K562 (cell line): ENCODE measurements around the gene NUSAP1. TPM values are rescaled to one million over a fixed set of nuclear protein-coding genes. Genes with fewer than 3 reads are reported as not detected.
A peak's percentile ranks its signal among the peaks of the same experiment; 100 is the strongest.

Source experiments
- FOXJ3 ChIP-seq: sonication (generic); formaldehyde crosslinking; IDR thresholded peaks from 2 replicates; pipeline ENCODE4 v1.4.0; 2020; ENCODE audit warnings: mild to moderate bottlenecking, missing genetic modification reagents
- POLR2AphosphoS2 ChIP-seq: IDR thresholded peaks from 2 replicates; pipeline ENCODE4 v1.6.1; 2012; ENCODE audit warnings: low read length, improper control_type of control experiment
- SRSF1 ChIP-seq: fragments of 200-400 bp; formaldehyde crosslinking; IDR thresholded peaks from 2 replicates; pipeline ENCODE4 v1.6.1; 2017; ENCODE audit warnings: mild to moderate bottlenecking, low read depth, low read length, moderate library complexity
- TEAD1 ChIP-seq, 2 experiments: fragments of 450-650 bp in 1 of 2; sonication (generic) in 1 of 2; formaldehyde crosslinking; IDR thresholded peaks; 2 replicates each; pipeline versions ENCODE4 v1.4.0 to v1.8.0; 2020 to 2022; ENCODE audit warnings: mild to moderate bottlenecking in 2 of 2, missing genetic modification reagents in 1 of 2
- ZNF444 ChIP-seq: fragments of 250-450 bp; sonication (Bioruptor Pico); IDR thresholded peaks from 2 replicates; pipeline ENCODE4 v1.4.0; 2020; ENCODE audit warnings: mild to moderate bottlenecking, moderate library complexity
- polyA plus RNA-seq, 8 experiments: library from polyadenylated mRNA; depleted of rRNA in 4 of 8; stranded (reverse) in 5 of 8; unstranded in 3 of 8; fragments of >200 nt; fragmentation: Nextera tagmentation in 2 of 8; fragmentation: Illumina TruSeq in 1 of 8; extraction: Ambion mirVana in 2 of 8; extraction: Trizol in 1 of 8; gene quantifications; 2 replicates each; pipeline versions ENCODE4 v1.2.1 to v1.2.3, GENCODE V29; 2011 to 2014; ENCODE audit warnings: inconsistent platforms in 1 of 8, missing spikeins in 1 of 8
- total RNA-seq, 7 experiments: library from RNA; depleted of rRNA in 6 of 7; stranded (reverse); fragments of >200 nt in 6 of 7; fragmentation: Illumina TruSeq in 2 of 7; extraction: Trizol in 2 of 7; gene quantifications; 2 replicates each; pipeline versions ENCODE4 v1.2.1 to v1.2.3, GENCODE V29; 2011 to 2021; ENCODE audit warnings: low replicate concordance in 1 of 7
- TF ChIP-seq, protein P1 (sequence below): sonication (generic); formaldehyde crosslinking; IDR thresholded peaks from 2 replicates; pipeline ENCODE4 v1.8.0; 2022; ENCODE audit warnings: mild to moderate bottlenecking, low read depth, missing genetic modification reagents
- TF ChIP-seq, protein P2 (sequence below), 2 experiments: fragments of 450-650 bp; conservative IDR thresholded peaks; 2 replicates each; pipeline ENCODE4 v1.6.1; 2017; ENCODE audit warnings: mild to moderate bottlenecking in 2 of 2, moderate library complexity in 2 of 2
- TF ChIP-seq, protein P3 (sequence below): fragments of 450-650 bp; IDR thresholded peaks from 2 replicates; pipeline ENCODE4 v1.6.1; 2016; ENCODE audit warnings: mild to moderate bottlenecking, moderate library complexity
- TF ChIP-seq, protein P4 (sequence below), 2 experiments: fragments of 200-800 bp in 1 of 2; sonication (Bioruptor generic) in 1 of 2; sonication (generic) in 1 of 2; formaldehyde crosslinking in 1 of 2; IDR thresholded peaks in 1 of 2; conservative IDR thresholded peaks in 1 of 2; 2 replicates each; pipeline versions ENCODE4 v1.5.0 to v1.6.1; 2016 to 2020; ENCODE audit warnings: missing compliant biosample characterization in 1 of 2, missing genetic modification characterization in 1 of 2, missing genetic modification reagents in 1 of 2

NUSAP1 gene
- total and polyA plus RNA-seq, 9 of the 15 experiments (the other 6 are each of a cell fraction or from before 2014, with no cell fraction given): 119 to 266 (median 227) TPM

GRCh38 chr15:41283653-41284426 is 48.8 kb upstream of the NUSAP1 start (continued):
- TF ChIP-seq, protein P1, sequence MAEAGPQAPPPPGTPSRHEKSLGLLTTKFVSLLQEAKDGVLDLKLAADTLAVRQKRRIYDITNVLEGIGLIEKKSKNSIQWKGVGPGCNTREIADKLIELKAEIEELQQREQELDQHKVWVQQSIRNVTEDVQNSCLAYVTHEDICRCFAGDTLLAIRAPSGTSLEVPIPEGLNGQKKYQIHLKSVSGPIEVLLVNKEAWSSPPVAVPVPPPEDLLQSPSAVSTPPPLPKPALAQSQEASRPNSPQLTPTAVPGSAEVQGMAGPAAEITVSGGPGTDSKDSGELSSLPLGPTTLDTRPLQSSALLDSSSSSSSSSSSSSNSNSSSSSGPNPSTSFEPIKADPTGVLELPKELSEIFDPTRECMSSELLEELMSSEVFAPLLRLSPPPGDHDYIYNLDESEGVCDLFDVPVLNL (CRISPR knock-in tag): peak; percentile 81
- TF ChIP-seq TEAD1 (CRISPR knock-in tag; IDR thresholded peaks at IDR 0.05) (peak in 1 of 2 experiments; percentile 26; a peak in 1 of 4 replicates), ZNF444 (CRISPR knock-in tag) (no peak), POLR2AphosphoS2 (peak; percentile 39; the same call in 1 of the 2 replicates), SRSF1 (0 out of 2 replicates have a peak, but pooled peaks have one; percentile 45), FOXJ3 (CRISPR knock-in tag) (no peak)
- TF ChIP-seq, protein P2, sequence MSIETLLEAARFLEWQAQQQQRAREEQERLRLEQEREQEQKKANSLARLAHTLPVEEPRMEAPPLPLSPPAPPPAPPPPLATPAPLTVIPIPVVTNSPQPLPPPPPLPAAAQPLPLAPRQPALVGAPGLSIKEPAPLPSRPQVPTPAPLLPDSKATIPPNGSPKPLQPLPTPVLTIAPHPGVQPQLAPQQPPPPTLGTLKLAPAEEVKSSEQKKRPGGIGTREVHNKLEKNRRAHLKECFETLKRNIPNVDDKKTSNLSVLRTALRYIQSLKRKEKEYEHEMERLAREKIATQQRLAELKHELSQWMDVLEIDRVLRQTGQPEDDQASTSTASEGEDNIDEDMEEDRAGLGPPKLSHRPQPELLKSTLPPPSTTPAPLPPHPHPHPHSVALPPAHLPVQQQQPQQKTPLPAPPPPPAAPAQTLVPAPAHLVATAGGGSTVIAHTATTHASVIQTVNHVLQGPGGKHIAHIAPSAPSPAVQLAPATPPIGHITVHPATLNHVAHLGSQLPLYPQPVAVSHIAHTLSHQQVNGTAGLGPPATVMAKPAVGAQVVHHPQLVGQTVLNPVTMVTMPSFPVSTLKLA (conservative IDR thresholded peaks at IDR 0.05): peak; percentile 80 to 81
- TF ChIP-seq, protein P3, sequence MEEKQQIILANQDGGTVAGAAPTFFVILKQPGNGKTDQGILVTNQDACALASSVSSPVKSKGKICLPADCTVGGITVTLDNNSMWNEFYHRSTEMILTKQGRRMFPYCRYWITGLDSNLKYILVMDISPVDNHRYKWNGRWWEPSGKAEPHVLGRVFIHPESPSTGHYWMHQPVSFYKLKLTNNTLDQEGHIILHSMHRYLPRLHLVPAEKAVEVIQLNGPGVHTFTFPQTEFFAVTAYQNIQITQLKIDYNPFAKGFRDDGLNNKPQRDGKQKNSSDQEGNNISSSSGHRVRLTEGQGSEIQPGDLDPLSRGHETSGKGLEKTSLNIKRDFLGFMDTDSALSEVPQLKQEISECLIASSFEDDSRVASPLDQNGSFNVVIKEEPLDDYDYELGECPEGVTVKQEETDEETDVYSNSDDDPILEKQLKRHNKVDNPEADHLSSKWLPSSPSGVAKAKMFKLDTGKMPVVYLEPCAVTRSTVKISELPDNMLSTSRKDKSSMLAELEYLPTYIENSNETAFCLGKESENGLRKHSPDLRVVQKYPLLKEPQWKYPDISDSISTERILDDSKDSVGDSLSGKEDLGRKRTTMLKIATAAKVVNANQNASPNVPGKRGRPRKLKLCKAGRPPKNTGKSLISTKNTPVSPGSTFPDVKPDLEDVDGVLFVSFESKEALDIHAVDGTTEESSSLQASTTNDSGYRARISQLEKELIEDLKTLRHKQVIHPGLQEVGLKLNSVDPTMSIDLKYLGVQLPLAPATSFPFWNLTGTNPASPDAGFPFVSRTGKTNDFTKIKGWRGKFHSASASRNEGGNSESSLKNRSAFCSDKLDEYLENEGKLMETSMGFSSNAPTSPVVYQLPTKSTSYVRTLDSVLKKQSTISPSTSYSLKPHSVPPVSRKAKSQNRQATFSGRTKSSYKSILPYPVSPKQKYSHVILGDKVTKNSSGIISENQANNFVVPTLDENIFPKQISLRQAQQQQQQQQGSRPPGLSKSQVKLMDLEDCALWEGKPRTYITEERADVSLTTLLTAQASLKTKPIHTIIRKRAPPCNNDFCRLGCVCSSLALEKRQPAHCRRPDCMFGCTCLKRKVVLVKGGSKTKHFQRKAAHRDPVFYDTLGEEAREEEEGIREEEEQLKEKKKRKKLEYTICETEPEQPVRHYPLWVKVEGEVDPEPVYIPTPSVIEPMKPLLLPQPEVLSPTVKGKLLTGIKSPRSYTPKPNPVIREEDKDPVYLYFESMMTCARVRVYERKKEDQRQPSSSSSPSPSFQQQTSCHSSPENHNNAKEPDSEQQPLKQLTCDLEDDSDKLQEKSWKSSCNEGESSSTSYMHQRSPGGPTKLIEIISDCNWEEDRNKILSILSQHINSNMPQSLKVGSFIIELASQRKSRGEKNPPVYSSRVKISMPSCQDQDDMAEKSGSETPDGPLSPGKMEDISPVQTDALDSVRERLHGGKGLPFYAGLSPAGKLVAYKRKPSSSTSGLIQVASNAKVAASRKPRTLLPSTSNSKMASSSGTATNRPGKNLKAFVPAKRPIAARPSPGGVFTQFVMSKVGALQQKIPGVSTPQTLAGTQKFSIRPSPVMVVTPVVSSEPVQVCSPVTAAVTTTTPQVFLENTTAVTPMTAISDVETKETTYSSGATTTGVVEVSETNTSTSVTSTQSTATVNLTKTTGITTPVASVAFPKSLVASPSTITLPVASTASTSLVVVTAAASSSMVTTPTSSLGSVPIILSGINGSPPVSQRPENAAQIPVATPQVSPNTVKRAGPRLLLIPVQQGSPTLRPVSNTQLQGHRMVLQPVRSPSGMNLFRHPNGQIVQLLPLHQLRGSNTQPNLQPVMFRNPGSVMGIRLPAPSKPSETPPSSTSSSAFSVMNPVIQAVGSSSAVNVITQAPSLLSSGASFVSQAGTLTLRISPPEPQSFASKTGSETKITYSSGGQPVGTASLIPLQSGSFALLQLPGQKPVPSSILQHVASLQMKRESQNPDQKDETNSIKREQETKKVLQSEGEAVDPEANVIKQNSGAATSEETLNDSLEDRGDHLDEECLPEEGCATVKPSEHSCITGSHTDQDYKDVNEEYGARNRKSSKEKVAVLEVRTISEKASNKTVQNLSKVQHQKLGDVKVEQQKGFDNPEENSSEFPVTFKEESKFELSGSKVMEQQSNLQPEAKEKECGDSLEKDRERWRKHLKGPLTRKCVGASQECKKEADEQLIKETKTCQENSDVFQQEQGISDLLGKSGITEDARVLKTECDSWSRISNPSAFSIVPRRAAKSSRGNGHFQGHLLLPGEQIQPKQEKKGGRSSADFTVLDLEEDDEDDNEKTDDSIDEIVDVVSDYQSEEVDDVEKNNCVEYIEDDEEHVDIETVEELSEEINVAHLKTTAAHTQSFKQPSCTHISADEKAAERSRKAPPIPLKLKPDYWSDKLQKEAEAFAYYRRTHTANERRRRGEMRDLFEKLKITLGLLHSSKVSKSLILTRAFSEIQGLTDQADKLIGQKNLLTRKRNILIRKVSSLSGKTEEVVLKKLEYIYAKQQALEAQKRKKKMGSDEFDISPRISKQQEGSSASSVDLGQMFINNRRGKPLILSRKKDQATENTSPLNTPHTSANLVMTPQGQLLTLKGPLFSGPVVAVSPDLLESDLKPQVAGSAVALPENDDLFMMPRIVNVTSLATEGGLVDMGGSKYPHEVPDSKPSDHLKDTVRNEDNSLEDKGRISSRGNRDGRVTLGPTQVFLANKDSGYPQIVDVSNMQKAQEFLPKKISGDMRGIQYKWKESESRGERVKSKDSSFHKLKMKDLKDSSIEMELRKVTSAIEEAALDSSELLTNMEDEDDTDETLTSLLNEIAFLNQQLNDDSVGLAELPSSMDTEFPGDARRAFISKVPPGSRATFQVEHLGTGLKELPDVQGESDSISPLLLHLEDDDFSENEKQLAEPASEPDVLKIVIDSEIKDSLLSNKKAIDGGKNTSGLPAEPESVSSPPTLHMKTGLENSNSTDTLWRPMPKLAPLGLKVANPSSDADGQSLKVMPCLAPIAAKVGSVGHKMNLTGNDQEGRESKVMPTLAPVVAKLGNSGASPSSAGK: peak; percentile 96
- TF ChIP-seq, protein P4, sequence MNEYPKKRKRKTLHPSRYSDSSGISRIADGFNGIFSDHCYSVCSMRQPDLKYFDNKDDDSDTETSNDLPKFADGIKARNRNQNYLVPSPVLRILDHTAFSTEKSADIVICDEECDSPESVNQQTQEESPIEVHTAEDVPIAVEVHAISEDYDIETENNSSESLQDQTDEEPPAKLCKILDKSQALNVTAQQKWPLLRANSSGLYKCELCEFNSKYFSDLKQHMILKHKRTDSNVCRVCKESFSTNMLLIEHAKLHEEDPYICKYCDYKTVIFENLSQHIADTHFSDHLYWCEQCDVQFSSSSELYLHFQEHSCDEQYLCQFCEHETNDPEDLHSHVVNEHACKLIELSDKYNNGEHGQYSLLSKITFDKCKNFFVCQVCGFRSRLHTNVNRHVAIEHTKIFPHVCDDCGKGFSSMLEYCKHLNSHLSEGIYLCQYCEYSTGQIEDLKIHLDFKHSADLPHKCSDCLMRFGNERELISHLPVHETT (CRISPR knock-in tag; conservative IDR thresholded peaks at IDR 0.05 in 1 of 2, IDR thresholded peaks at IDR 0.05 in 1 of 2): no peak
